CD14-positive monocyte (primary cell): ENCODE data around the gene PRRT3. TPM values are rescaled to one million over a fixed set of nuclear protein-coding genes. Genes with fewer than 3 reads are reported as not detected.

ENCODE experiments used
- DNase-seq, 3 donors: peaks; one replicate each; pipeline ENCODE4 v3.0.0-alpha.2; 2011 to 2022
- H2AFZ ChIP-seq: 2 replicates; pipeline ENCODE4 v1.6.0; 2012; ENCODE audit warnings: mild to moderate bottlenecking, low read depth, low read length, inconsistent platforms; ENCODE audit not compliant: insufficient read depth, poor library complexity, severe bottlenecking
- H3K27ac ChIP-seq, 2 donors: 1 replicate in 1 of 2; 2 replicates in 1 of 2; pipeline ENCODE4 v1.5.1; 2012 to 2013; ENCODE audit warnings: low read length in 2 of 2, control low read depth in 1 of 2, inconsistent platforms in 1 of 2, low read depth in 1 of 2, mild to moderate bottlenecking in 1 of 2
- H3K27me3 ChIP-seq, 2 donors: one replicate each; pipeline versions ENCODE4 v1.6.0 to v1.6.1; 2011 to 2013; ENCODE audit warnings: low read length in 2 of 2; ENCODE audit not compliant: control insufficient read depth in 2 of 2, insufficient read depth in 2 of 2
- H3K36me3 ChIP-seq, 2 donors: replicated peaks in 1 of 2; 1 replicate in 1 of 2; 2 replicates in 1 of 2; pipeline versions ENCODE4 v1.5.1 to v1.6.1; 2012 to 2013; ENCODE audit warnings: low read length in 2 of 2, control low read depth in 1 of 2, inconsistent platforms in 1 of 2, mild to moderate bottlenecking in 1 of 2; ENCODE audit not compliant: insufficient read depth in 2 of 2, control insufficient read depth in 1 of 2
- H3K4me1 ChIP-seq, 2 donors: 1 replicate in 1 of 2; 2 replicates in 1 of 2; pipeline versions ENCODE4 v1.5.1 to v1.6.1; 2012 to 2013; ENCODE audit warnings: low read length in 2 of 2, control low read depth in 1 of 2, inconsistent platforms in 1 of 2, mild to moderate bottlenecking in 1 of 2, moderate library complexity in 1 of 2; ENCODE audit not compliant: insufficient read depth in 2 of 2, control insufficient read depth in 1 of 2
- H3K4me2 ChIP-seq: replicated peaks from 2 replicates; pipeline ENCODE3; 2012; ENCODE audit warnings: low read length, moderate library complexity, mild to moderate bottlenecking; ENCODE audit not compliant: poor library complexity, severe bottlenecking; ENCODE audit errors: extremely low read depth
- H3K4me3 ChIP-seq, 3 experiments: fragments of 200-600 bp in 1 of 3; sonication (generic) in 1 of 3; replicated peaks in 1 of 3; 1 replicate in 2 of 3; 2 replicates in 1 of 3; pipeline ENCODE4 v1.5.1; 2011 to 2013; ENCODE audit warnings: low read length in 3 of 3, mild to moderate bottlenecking in 3 of 3, control low read depth in 2 of 3, low read depth in 2 of 3, inconsistent platforms in 1 of 3, moderate library complexity in 1 of 3
- H3K79me2 ChIP-seq: 2 replicates; pipeline ENCODE4 v1.6.0; 2012; ENCODE audit warnings: mild to moderate bottlenecking, control low read depth, inconsistent platforms, low read length, moderate library complexity; ENCODE audit not compliant: insufficient read depth
- H3K9ac ChIP-seq: 2 replicates; pipeline ENCODE4 v1.6.0; 2017; ENCODE audit warnings: low read length, mild to moderate bottlenecking; ENCODE audit not compliant: insufficient read depth, poor library complexity, severe bottlenecking
- H3K9me3 ChIP-seq, 2 donors: replicated peaks in 1 of 2; 1 replicate in 1 of 2; 2 replicates in 1 of 2; pipeline versions ENCODE4 v1.5.1 to v1.6.1; 2012 to 2013; ENCODE audit warnings: low read length in 2 of 2, control low read depth in 1 of 2; ENCODE audit not compliant: control insufficient read depth in 1 of 2, insufficient read depth in 1 of 2
- H4K20me1 ChIP-seq: 2 replicates; pipeline ENCODE4 v1.6.0; 2012; ENCODE audit warnings: mild to moderate bottlenecking, low read length, control low read depth, moderate library complexity; ENCODE audit not compliant: insufficient read depth
- H3K27ac Mint-ChIP-seq, 7 donors: one replicate each; pipeline ENCODE4 v1.8.0; 2020; ENCODE audit warnings: mild to moderate bottlenecking in 7 of 7, mixed read lengths in 7 of 7, moderate library complexity in 6 of 7, inconsistent platforms in 2 of 7
- H3K27me3 Mint-ChIP-seq, 3 donors: one replicate each; pipeline ENCODE4 v1.8.0; 2021 to 2022; ENCODE audit warnings: low read depth in 3 of 3, mild to moderate bottlenecking in 3 of 3, mixed read lengths in 3 of 3, moderate library complexity in 3 of 3, inconsistent platforms in 1 of 3
- H3K36me3 Mint-ChIP-seq, 2 donors: one replicate each; pipeline ENCODE4 v1.8.0; 2020; ENCODE audit warnings: mixed read lengths in 2 of 2, inconsistent platforms in 1 of 2, mild to moderate bottlenecking in 1 of 2
- H3K4me1 Mint-ChIP-seq: one replicate; pipeline ENCODE4 v1.8.0; 2020; ENCODE audit warnings: mild to moderate bottlenecking, mixed read lengths
- H3K4me3 Mint-ChIP-seq, 2 donors: one replicate each; pipeline ENCODE4 v1.8.0; 2020; ENCODE audit warnings: mild to moderate bottlenecking in 2 of 2, mixed read lengths in 2 of 2, moderate library complexity in 1 of 2
- H3K9me3 Mint-ChIP-seq, 7 donors: one replicate each; pipeline ENCODE4 v1.8.0; 2020 to 2022; ENCODE audit warnings: mixed read lengths in 7 of 7, mild to moderate bottlenecking in 6 of 7, moderate library complexity in 6 of 7, inconsistent platforms in 2 of 7
- WGBS: methylation state at CpG from one replicate; pipeline ENCODE4 v1.1.5; 2013; ENCODE audit warnings: missing lambda C conversion rate; ENCODE audit not compliant: insufficient coverage; 5-methylcytosine and 5-hydroxymethylcytosine counted together
- intact Hi-C, 2 donors: fragments of 100-400 bp; cut with micrococcal nuclease; formaldehyde crosslinking; loops; one replicate each; pipeline versions ENCODE4 v1.15.0 to v1.15.1; 2023
- polyA plus RNA-seq, 3 donors: library from polyadenylated mRNA; depleted of rRNA in 1 of 3; unstranded in 2 of 3; stranded (reverse) in 1 of 3; fragments of 300-500 nt in 2 of 3; fragments of >200 nt in 1 of 3; fragmentation: Illumina TruSeq in 2 of 3; gene quantifications; 1 replicate in 2 of 3; 2 replicates in 1 of 3; pipeline ENCODE4 v1.2.3, GENCODE V29; 2012 to 2021
- TF ChIP-seq, protein P1 (sequence below): fragments of 200-600 bp; IDR thresholded peaks from one replicate; pipeline ENCODE4 v1.8.0; 2022; ENCODE audit warnings: antibody characterized with exemption, mild to moderate bottlenecking

Gene PRRT3
- polyA plus RNA-seq, 3 donors: 0.11 to 0.57 (median 0.31) TPM

DNA sequence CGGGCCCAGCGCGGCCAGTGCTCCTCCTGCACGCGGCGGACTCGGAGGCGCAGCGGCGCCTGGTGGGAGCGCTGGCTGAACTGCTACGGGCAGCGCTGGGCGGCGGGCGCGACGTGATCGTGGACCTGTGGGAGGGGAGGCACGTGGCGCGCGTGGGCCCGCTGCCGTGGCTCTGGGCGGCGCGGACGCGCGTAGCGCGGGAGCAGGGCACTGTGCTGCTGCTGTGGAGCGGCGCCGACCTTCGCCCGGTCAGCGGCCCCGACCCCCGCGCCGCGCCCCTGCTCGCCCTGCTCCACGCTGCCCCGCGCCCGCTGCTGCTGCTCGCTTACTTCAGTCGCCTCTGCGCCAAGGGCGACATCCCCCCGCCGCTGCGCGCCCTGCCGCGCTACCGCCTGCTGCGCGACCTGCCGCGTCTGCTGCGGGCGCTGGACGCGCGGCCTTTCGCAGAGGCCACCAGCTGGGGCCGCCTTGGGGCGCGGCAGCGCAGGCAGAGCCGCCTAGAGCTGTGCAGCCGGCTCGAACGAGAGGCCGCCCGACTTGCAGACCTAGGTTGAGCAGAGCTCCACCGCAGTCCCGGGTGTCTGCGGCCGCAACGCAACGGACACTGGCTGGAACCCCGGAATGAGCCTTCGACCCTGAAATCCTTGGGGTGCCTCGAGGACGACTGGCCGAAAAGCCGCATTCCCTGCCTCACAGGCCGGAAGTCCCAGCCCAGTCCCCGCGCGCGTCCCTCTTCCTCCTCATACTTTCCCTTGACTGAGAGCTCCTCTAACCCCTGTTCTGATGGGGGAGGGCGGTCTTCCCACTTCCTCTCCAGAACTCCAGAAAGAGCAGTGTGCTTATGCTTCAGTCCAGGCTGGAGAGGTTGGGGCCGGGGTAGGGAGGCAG is 36.7 kb downstream of the PRRT3 start:
- peak overlapping the region; percentile 6 to 64 for H3K27ac ChIP-seq

DNA sequence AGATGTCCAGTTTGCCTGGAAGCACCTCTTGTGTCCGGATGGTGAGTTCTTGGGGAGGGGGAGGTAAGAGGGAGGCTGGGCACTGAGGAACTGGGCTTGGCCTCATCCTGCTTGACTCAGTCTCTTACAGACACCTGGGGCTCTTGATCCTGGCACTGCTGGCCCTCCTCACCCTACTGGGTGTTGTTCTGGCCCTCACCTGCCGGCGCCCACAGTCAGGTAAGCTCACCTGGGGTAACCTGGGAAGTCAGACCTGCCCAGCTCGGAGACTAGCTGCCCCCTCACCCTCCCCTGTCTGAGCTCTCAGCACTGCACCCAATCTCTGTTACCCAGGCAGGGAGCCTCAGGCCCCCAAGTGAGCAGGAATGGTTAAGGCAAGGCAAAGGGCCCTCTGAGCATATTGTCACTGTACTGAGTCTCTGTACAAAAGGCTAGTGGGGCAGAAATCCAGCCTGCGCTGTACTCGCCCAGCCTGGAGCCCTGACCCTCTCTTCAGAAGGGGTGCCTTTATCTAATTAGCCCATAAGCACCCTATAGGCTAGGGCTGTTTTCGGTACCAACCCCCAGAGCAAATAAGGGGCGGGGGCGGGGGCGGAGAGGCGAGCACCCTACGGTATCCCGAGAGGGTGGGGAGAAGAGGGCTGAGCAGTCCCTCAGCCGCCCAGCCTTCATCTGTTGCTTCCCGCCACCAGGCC is 37.5 kb downstream of the PRRT3 start:
- TF ChIP-seq, protein P1, sequence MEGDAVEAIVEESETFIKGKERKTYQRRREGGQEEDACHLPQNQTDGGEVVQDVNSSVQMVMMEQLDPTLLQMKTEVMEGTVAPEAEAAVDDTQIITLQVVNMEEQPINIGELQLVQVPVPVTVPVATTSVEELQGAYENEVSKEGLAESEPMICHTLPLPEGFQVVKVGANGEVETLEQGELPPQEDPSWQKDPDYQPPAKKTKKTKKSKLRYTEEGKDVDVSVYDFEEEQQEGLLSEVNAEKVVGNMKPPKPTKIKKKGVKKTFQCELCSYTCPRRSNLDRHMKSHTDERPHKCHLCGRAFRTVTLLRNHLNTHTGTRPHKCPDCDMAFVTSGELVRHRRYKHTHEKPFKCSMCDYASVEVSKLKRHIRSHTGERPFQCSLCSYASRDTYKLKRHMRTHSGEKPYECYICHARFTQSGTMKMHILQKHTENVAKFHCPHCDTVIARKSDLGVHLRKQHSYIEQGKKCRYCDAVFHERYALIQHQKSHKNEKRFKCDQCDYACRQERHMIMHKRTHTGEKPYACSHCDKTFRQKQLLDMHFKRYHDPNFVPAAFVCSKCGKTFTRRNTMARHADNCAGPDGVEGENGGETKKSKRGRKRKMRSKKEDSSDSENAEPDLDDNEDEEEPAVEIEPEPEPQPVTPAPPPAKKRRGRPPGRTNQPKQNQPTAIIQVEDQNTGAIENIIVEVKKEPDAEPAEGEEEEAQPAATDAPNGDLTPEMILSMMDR: no peak
- Histone ChIP-seq H3K9me3 (no peaks in the 10 kb centered on the region), H3K4me2 (peak overlapping the region; percentile 92), H3K27me3 (no peaks in the 10 kb centered on the region), H3K9ac (peak overlapping the region; percentile 60), H3K36me3 (no peaks in the 10 kb centered on the region), H3K4me1 (peaks cover 35 to 50% of the 10 kb centered on the region in 2 donors), H3K79me2 (no peaks in the 10 kb centered on the region), H4K20me1 (no peaks in the 10 kb centered on the region), H3K4me3 (peak overlapping the region; percentile 24 to 78 (median 53)), H2AFZ (peak overlapping the region; percentile 90), H3K27ac (no peak overlapping the region)
- peaks cover 0 to 2% (median 0%) of the 10 kb centered on the region in 3 donors for H3K27me3 Mint-ChIP-seq
- intact Hi-C loops: no loop called here
- peaks cover 51% of the 10 kb centered on the region for H3K4me1 Mint-ChIP-seq
- peak overlapping the region in 1 of 7 donors; percentile 20 for H3K27ac Mint-ChIP-seq
- DNase-seq: no peak
- WGBS: 40% methylated on average over 8 of the region's 15 CpGs
- H3K36me3 Mint-ChIP-seq: no peaks in the 10 kb centered on the region
- no peaks in the 10 kb centered on the region for H3K9me3 Mint-ChIP-seq
- H3K4me3 Mint-ChIP-seq: peak overlapping the region; percentile 64 to 83

More for the DNA sequence above, 36.7 kb downstream of the PRRT3 start:
- Mint-ChIP-seq H3K9me3 (no peaks in the 10 kb centered on the region), H3K27me3 (peaks cover 0 to 2% (median 0%) of the 10 kb centered on the region in 3 donors), H3K4me3 (peak overlapping the region; percentile 83 to 91), H3K27ac (peak overlapping the region in 6 of 7 donors; percentile 19 to 74 (median 46)), H3K36me3 (no peaks in the 10 kb centered on the region), H3K4me1 (peaks cover 50% of the 10 kb centered on the region)
- no peaks in the 10 kb centered on the region for H3K36me3 ChIP-seq
- no peaks in the 10 kb centered on the region for H3K9me3 ChIP-seq
- peak overlapping the region; percentile 90 for H2AFZ ChIP-seq
- WGBS: under 1% methylated on average over 88 of the region's 99 CpGs
- TF ChIP-seq, protein P1: peak; percentile 23
- intact Hi-C loops: no loop called here
- H3K4me3 ChIP-seq: peak overlapping the region; percentile 53 to 78 (median 59)
- peak overlapping the region; percentile 92 for H3K4me2 ChIP-seq
- no peaks in the 10 kb centered on the region for H4K20me1 ChIP-seq
- H3K4me1 ChIP-seq: peaks cover 35 to 50% of the 10 kb centered on the region in 2 donors
- no peaks in the 10 kb centered on the region for H3K27me3 ChIP-seq
- no peaks in the 10 kb centered on the region for H3K79me2 ChIP-seq
- H3K9ac ChIP-seq: peak overlapping the region; percentile 60
- DNase-seq: peak; percentile 38 to 46 (median 40)
